AG08395 (cell line): ENCODE measurements around the gene ELOA.
A peak's percentile ranks its signal among the peaks of the same experiment; 100 is the strongest.
"Not testable (repeated sequence)": the region's sequence is repeated elsewhere in the genome, so short reads cannot be mapped to it uniquely, and the experiment has no call there.

Source experiments
- DNase-seq: peaks from one replicate; pipeline ENCODE4 v3.0.0; 2012; ENCODE audit warnings: mixed read lengths, low spot score

The ELOA gene

GRCh38 chr1:23801338-23801748 is 58.1 kb downstream of the ELOA start:
- DNase-seq, result no peak

DNA sequence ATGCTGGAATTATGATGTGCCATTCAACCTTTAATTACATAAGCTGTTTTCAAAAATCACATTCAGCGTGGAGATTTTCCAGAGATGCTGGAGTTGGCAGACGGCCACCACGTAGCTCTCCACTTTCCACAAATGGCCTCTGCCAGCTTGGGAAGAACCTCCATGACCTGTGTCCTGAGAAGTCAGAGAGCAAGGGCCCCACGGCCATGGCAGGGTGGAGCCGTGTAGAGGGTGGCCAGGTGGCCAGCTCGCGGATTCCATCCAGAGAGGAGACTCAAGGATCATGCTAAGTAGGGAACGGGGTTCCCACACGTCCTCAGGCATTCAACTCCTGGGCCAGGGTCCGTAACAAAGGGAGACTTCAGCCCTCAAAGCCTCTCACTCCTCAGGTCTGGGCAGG is 58.6 kb downstream of the ELOA start:
- no peak for DNase-seq

DNA sequence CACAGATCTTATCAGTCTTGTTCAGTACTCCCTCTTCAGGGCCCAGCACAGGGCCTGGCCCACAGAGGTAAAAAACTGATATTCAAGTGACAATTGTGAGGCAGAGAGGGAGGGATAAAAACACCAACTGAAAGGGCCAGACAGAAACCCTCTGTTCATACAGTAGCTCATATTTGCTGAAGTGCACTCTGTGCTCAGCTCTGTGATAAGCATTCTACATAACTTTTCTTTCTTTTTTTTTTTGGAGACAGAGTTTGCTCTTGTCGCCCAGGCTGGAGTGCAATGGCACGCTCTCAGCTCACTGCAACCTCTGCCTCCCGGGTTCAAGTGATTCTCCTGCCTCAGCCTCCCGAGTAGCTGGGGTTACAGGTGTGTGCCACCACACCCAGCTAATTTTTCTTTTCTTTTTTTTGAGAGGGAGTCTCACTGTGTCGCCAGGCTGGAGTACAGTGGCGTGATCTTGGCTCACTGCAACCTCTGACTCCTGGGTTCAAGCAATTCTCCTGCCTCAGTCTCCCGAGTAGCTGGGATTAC is 59.6 kb downstream of the ELOA start:
- DNase-seq, result not testable (repeated sequence)

GRCh38 chr1:23803674-23804073 is 60.4 kb downstream of the ELOA start:
- DNase-seq, result no peak

GRCh38 chr1:23804183-23804835 is 61.0 kb downstream of the ELOA start:
- DNase-seq, result no peak

DNA sequence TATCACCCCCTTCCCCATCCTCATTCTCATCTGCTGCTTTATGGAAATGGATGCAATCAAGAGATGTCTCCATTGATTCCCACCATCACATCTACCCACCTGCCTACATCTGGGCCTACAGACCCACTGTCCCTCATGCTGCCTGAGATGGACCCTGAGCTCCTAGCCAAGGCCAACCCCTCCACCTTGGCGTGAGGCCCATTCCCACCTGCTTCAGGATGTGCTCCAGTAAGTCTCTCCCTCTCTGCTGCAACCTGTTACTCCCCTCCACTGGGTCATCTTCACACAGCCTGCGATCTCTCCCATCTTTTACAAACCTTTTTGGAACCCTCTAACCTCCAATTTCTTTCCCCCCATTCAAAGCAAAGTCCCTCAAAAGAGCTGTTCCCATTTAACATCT is 61.8 kb downstream of the ELOA start:
- no peak for DNase-seq

- no peak for DNase-seq
Measured at GRCh38 chr1:23806280-23806679, 63.0 kb downstream of the ELOA start.

GRCh38 chr1:23807453-23807852 is 64.2 kb downstream of the ELOA start:
- DNase-seq, result no peak

DNA sequence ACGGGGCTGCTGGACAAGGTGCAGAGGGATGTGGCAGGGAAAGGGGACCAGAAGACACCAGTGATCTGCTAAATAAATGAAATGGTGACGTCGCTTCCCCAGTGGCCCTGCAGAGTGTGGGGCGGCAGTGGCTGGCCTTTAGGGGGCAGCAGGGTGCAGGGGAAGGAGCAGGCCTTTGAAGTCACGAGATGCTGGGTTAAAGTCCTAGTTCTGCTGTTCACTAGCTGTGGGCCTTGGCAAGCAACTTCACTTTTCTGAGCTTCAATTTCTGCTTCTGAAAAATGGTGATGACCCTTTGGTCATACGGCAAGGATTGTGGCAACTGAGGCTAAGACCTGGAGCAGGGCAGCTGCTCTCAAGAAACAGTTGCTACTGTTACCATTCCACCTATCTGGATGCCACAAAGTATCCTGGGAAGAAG is 66.5 kb downstream of the ELOA start:
- DNase-seq, result peak; percentile 80

GRCh38 chr1:23810818-23811540 is 67.7 kb downstream of the ELOA start:
- peak; percentile 40 for DNase-seq
